B cell (primary cell): ENCODE results near the gene CTTN. TPM values are rescaled to one million over a fixed set of nuclear protein-coding genes. Genes with fewer than 3 reads are reported as not detected.

Experiments used
- ATAC-seq: fragments of 200-7000 bp; cut with Tn5 transposase; one replicate; pipeline ENCODE4 v1.10.0; 2021; ENCODE audit warnings: low read depth, mild to moderate bottlenecking, moderate number of reproducible peaks, moderate library complexity
- CTCF ChIA-PET: fragments of 350-600 bp; sonication (Branson Sonifier 250); formaldehyde crosslinking; loops from one replicate; lab custom pipeline; 2021; ENCODE audit warnings: antibody characterized with exemption, inconsistent platforms; lab: Charles Lee
- POLR2A ChIA-PET: fragments of 350-600 bp; sonication (Branson Sonifier 250); formaldehyde crosslinking; loops from one replicate; lab custom pipeline; 2021; ENCODE audit warnings: antibody characterized with exemption; lab: Charles Lee
- DNase-seq: peaks from one replicate; pipeline ENCODE4 v3.0.0; 2013
- H2AFZ ChIP-seq: 2 replicates; pipeline ENCODE4 v1.6.1; 2012; ENCODE audit warnings: mild to moderate bottlenecking, low read depth, low read length; ENCODE audit not compliant: insufficient read depth, poor library complexity, severe bottlenecking
- H3K27ac ChIP-seq, 2 donors: 1 replicate in 1 of 2; 2 replicates in 1 of 2; pipeline ENCODE4 v1.5.1; 2012 to 2013; ENCODE audit warnings: low read length in 2 of 2, mild to moderate bottlenecking in 2 of 2, moderate library complexity in 1 of 2
- H3K27me3 ChIP-seq, 4 experiments: fragments of 200-600 bp in 1 of 4; sonication (generic) in 1 of 4; replicated peaks in 1 of 4; 1 replicate in 2 of 4; 2 replicates in 2 of 4; pipeline versions ENCODE4 v1.6.1 to v1.7.0; 2013 to 2016; ENCODE audit warnings: low read length in 3 of 4, mild to moderate bottlenecking in 2 of 4, mixed read lengths in 1 of 4, moderate library complexity in 1 of 4; ENCODE audit not compliant: insufficient read depth in 4 of 4, control insufficient read depth in 3 of 4; ENCODE audit errors: control extremely low read depth in 1 of 4
- H3K36me3 ChIP-seq, 2 experiments: replicated peaks in 1 of 2; 1 replicate in 1 of 2; 2 replicates in 1 of 2; pipeline versions ENCODE4 v1.6.1 to v1.7.1; 2013; ENCODE audit warnings: low read length in 1 of 2; ENCODE audit not compliant: insufficient read depth in 2 of 2, control insufficient read depth in 1 of 2; ENCODE audit errors: control extremely low read depth in 1 of 2, extremely low read depth in 1 of 2
- H3K4me1 ChIP-seq, 2 donors: fragments of 200-600 bp in 1 of 2; sonication (generic) in 1 of 2; 1 replicate in 1 of 2; 2 replicates in 1 of 2; pipeline versions ENCODE4 v1.5.1 to v1.6.1; 2013 to 2017; ENCODE audit warnings: low read length in 2 of 2; ENCODE audit not compliant: control insufficient read depth in 2 of 2, insufficient read depth in 2 of 2
- H3K4me2 ChIP-seq: replicated peaks from 2 replicates; pipeline ENCODE3; 2012; ENCODE audit warnings: mild to moderate bottlenecking, low read depth, low read length; ENCODE audit not compliant: poor library complexity, severe bottlenecking
- H3K4me3 ChIP-seq, 5 experiments: fragments of 200-600 bp in 1 of 5; sonication (generic) in 1 of 5; 1 replicate in 3 of 5; 2 replicates in 2 of 5; pipeline versions ENCODE4 v1.5.1 to v1.7.0; 2011 to 2016; ENCODE audit warnings: low read length in 4 of 5, mild to moderate bottlenecking in 4 of 5, low read depth in 2 of 5, control low read depth in 1 of 5, moderate library complexity in 1 of 5; ENCODE audit not compliant: insufficient read depth in 1 of 5; ENCODE audit errors: control extremely low read depth in 1 of 5, extremely low read depth in 1 of 5
- H3K79me2 ChIP-seq: fragments of 200-600 bp; sonication (generic); one replicate; pipeline ENCODE4 v1.6.0; 2016; ENCODE audit warnings: low read length; ENCODE audit not compliant: control insufficient read depth, insufficient read depth
- H3K9ac ChIP-seq: fragments of 200-600 bp; sonication (generic); 2 replicates; pipeline ENCODE4 v1.6.1; 2017; ENCODE audit warnings: mild to moderate bottlenecking, low read length, moderate library complexity
- H3K9me3 ChIP-seq, 3 donors: one replicate each; pipeline versions ENCODE4 v1.6.1 to v1.7.1; 2013; ENCODE audit warnings: low read length in 2 of 3; ENCODE audit not compliant: control insufficient read depth in 2 of 3, insufficient read depth in 1 of 3; ENCODE audit errors: control extremely low read depth in 1 of 3
- H4K20me1 ChIP-seq: 2 replicates; pipeline ENCODE4 v1.6.0; 2012; ENCODE audit warnings: mild to moderate bottlenecking, low read length; ENCODE audit not compliant: insufficient read depth, control insufficient read depth, poor library complexity, severe bottlenecking
- H3K27ac Mint-ChIP-seq: one replicate; pipeline ENCODE4 v1.8.0; 2021; ENCODE audit warnings: mixed read lengths
- H3K27me3 Mint-ChIP-seq: one replicate; pipeline ENCODE4 v1.8.0; 2021; ENCODE audit warnings: mixed read lengths
- H3K4me1 Mint-ChIP-seq: one replicate; pipeline ENCODE4 v1.8.0; 2021; ENCODE audit warnings: mixed read lengths
- H3K4me3 Mint-ChIP-seq: one replicate; pipeline ENCODE4 v1.8.0; 2021; ENCODE audit warnings: mixed read lengths
- H3K9me3 Mint-ChIP-seq: one replicate; pipeline ENCODE4 v1.8.0; 2022; ENCODE audit warnings: mixed read lengths; ENCODE audit not compliant: insufficient read depth
- EZH2 ChIP-seq: IDR thresholded peaks from 2 replicates; pipeline ENCODE4 v1.6.1; 2012; ENCODE audit warnings: borderline replicate concordance, low read depth, mild to moderate bottlenecking, moderate library complexity, low read length; ENCODE audit not compliant: insufficient read depth, poor library complexity, severe bottlenecking
- WGBS: methylation state at CpG from one replicate; pipeline ENCODE4 v1.1.5; 2013; ENCODE audit warnings: missing lambda C conversion rate; ENCODE audit not compliant: insufficient coverage; 5-methylcytosine and 5-hydroxymethylcytosine counted together
- intact Hi-C: fragments of 100-400 bp; cut with micrococcal nuclease; formaldehyde crosslinking; loops from one replicate; pipeline ENCODE4 v1.10.0; 2022
- polyA plus RNA-seq: library from polyadenylated mRNA; depleted of rRNA; stranded (reverse); fragments of >200 nt; gene quantifications from 2 replicates; pipeline ENCODE4 v1.2.3, GENCODE V29; 2012
- total RNA-seq, 2 donors: library from RNA; stranded (reverse); fragments of 120-200 nt in 1 of 2; gene quantifications; 1 replicate in 1 of 2; 2 replicates in 1 of 2; pipeline versions ENCODE4 v1.2.3 to v1.2.4, GENCODE V29; 2013 to 2022
- TF ChIP-seq, protein P1 (sequence below): fragments of 200-600 bp; IDR thresholded peaks from one replicate; pipeline ENCODE4 v1.8.0; 2022; ENCODE audit warnings: antibody characterized with exemption, mild to moderate bottlenecking

Gene CTTN
- total and polyA plus RNA-seq, 2 donors (not counting 1 experiment from before 2014, with no cell fraction given) = 0.34 TPM; not detected in 1

DNA sequence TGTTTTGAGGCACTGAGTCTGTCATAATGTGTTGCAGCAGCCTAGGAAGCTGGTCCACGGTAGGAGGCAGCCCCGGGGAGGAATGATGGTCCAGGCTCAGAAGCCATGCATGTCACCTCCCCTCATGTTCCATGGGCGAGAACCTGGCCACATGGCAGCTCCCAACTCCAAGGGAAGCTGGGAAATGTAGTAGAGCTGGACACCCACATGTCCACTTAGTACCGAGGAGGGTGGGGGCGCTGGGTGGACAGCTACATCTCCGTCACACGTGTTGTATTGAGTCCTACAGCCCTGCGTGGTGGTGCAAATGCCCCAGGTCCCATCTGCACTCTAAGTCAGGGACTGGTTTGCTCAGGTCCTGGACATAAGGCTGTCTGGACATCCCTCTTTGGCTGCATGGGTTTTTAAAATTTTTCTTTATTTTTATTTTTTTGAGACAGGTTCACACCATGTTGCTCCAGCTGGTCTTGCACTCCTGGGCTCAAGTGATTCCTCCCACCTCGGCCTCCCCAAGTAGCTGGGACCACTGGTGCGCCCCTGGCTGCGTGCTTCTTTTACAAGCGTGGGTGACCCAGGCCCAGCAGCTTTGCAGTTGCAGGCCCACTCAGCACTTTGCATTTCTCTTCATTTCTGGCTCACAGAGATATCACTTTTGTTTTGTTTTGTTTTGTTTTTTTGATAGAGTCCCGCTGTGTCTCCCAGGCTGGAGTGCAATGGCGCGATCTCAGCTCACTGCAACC, 3.9 kb upstream of the CTTN start:
- no peak for ATAC-seq
- Histone ChIP-seq H3K4me3 (no peak overlapping the region), H3K79me2 (no peaks in the 10 kb centered on the region), H3K9me3 (peaks cover 0 to 13% (median 0%) of the 10 kb centered on the region in 3 donors), H4K20me1 (peaks cover 19% of the 10 kb centered on the region), H3K27ac (no peak overlapping the region), H3K36me3 (no peaks in the 10 kb centered on the region), H3K9ac (no peak overlapping the region), H3K27me3 (peaks cover 0 to 80% (median 48%) of the 10 kb centered on the region in 4 experiments), H3K4me2 (no peak overlapping the region), H3K4me1 (peaks cover 30 to 39% of the 10 kb centered on the region in 2 donors), H2AFZ (no peak overlapping the region)
- DNase-seq = no peak
- CTCF ChIA-PET = no interaction called here
- H3K4me3 Mint-ChIP-seq = no peak overlapping the region
- H3K4me1 Mint-ChIP-seq = peaks cover 21% of the 10 kb centered on the region
- intact Hi-C loops = no loop called here
- POLR2A ChIA-PET = no interaction called here
- no peak for TF ChIP-seq EZH2
- TF ChIP-seq, protein P1, sequence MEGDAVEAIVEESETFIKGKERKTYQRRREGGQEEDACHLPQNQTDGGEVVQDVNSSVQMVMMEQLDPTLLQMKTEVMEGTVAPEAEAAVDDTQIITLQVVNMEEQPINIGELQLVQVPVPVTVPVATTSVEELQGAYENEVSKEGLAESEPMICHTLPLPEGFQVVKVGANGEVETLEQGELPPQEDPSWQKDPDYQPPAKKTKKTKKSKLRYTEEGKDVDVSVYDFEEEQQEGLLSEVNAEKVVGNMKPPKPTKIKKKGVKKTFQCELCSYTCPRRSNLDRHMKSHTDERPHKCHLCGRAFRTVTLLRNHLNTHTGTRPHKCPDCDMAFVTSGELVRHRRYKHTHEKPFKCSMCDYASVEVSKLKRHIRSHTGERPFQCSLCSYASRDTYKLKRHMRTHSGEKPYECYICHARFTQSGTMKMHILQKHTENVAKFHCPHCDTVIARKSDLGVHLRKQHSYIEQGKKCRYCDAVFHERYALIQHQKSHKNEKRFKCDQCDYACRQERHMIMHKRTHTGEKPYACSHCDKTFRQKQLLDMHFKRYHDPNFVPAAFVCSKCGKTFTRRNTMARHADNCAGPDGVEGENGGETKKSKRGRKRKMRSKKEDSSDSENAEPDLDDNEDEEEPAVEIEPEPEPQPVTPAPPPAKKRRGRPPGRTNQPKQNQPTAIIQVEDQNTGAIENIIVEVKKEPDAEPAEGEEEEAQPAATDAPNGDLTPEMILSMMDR = no peak
- no peak overlapping the region for H3K27ac Mint-ChIP-seq
- 96% methylated on average over 13 of the region's 15 CpGs for WGBS
- H3K27me3 Mint-ChIP-seq = peaks cover 52% of the 10 kb centered on the region
- H3K9me3 Mint-ChIP-seq = no peaks in the 10 kb centered on the region

DNA sequence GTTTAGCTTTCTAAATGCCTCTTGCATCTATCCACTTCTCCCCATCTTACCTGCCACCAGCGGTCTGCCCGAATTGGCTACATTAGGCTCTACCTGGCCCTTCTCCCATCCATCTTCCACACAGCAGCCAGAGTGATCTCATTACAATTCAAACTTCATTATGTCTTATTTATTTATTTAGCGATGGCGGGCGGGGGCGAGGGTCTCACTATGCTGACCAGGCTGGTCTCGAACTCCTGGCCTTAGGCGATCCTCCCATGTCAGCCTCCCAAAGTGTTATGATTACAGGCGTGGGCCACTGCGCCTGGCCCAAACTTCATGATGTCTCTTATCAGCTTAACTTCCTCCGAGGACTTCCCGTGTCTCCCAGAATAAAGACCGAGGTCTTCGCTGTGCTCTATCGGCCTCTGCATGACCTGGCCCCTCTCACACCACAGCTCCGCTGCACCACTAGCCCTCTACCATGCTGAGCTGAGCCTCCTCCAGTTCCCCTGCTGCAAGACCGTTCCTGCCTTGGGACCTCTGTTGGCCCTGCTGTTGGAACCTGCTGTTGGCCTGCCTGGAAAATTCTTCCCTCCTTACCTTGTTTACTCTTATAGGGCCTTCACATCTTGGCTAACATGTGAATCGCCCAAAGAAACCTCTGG, 870 bp upstream of the CTTN start:
- Histone ChIP-seq H3K36me3 (no peaks in the 10 kb centered on the region), H3K4me3 (peak overlapping the region; percentile 31 to 67 (median 42)), H2AFZ (peak overlapping the region; percentile 54), H3K9me3 (peaks cover 0 to 29% (median 0%) of the 10 kb centered on the region in 3 donors), H3K4me2 (peak overlapping the region; percentile 96), H3K27ac (no peak overlapping the region), H3K9ac (peak overlapping the region; percentile 69), H3K27me3 (peaks cover 0 to 69% (median 41%) of the 10 kb centered on the region in 4 experiments), H3K79me2 (no peaks in the 10 kb centered on the region), H4K20me1 (peaks cover 19% of the 10 kb centered on the region), H3K4me1 (peaks cover 33 to 44% of the 10 kb centered on the region in 2 donors)
- TF ChIP-seq EZH2 = no peak
- TF ChIP-seq, protein P1 = no peak
- H3K9me3 Mint-ChIP-seq = no peaks in the 10 kb centered on the region
- intact Hi-C loops = no loop called here
- DNase-seq = no peak
- ATAC-seq = no peak
- ChIA-PET CTCF (no interaction called here), POLR2A (no interaction called here)
- H3K27me3 Mint-ChIP-seq = peaks cover 34% of the 10 kb centered on the region
- H3K4me1 Mint-ChIP-seq = peaks cover 30% of the 10 kb centered on the region
- H3K4me3 Mint-ChIP-seq = peak overlapping the region; percentile 89
- H3K27ac Mint-ChIP-seq = peak overlapping the region; percentile 5
- WGBS = 31% methylated on average over 18 of the region's 18 CpGs
